ENCODE measurements around the gene XKR7.
A peak's percentile ranks its signal among the peaks of the same experiment; 100 is the strongest.

DNA sequence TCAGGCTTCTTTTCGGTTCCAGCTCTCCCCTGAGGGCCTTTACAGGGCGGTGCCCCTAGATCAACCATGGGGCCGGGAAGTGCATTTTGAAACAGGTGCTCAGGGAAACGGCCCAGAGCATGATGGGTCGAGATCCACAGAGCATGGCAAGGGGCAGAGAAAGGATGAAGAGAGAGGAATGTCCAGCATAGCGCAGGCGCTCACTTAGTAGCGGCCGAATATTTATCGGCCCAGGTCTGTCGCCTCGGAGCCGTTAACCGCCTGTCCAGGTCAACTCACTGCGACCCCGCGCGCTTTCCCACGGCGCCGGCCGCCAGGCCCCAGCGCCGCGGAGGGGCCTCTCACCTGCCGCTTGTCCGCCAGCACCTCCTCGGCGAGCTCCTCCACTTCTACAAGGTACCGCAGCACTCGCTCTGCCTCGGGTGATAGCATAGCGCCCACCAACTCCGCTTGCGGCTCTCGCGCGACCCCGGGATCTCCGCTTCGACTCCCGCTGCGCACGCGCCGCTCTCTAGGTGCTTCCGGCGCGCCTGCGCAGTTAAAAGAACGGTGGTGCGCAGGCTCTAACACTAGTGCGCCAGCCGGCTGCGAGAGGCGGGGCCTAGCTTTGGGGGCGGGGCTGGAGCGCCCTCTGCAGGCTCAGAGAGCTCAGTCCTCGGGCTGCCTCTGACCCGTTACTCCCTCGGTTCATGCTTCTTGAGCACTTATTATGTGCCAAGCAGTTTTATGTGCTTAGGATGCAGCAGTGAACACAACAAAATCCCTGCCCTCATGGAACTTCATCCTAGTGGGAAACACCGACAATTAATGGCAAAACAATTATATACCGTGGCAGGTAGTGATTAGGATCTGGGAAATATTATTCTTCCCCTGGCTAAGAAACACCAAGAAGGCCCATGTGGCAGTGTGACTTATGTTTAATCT lies 16.2 kb upstream of the XKR7 start, which contains the start of gene PDRG1:
- TF ChIP-seq, protein P1, sequence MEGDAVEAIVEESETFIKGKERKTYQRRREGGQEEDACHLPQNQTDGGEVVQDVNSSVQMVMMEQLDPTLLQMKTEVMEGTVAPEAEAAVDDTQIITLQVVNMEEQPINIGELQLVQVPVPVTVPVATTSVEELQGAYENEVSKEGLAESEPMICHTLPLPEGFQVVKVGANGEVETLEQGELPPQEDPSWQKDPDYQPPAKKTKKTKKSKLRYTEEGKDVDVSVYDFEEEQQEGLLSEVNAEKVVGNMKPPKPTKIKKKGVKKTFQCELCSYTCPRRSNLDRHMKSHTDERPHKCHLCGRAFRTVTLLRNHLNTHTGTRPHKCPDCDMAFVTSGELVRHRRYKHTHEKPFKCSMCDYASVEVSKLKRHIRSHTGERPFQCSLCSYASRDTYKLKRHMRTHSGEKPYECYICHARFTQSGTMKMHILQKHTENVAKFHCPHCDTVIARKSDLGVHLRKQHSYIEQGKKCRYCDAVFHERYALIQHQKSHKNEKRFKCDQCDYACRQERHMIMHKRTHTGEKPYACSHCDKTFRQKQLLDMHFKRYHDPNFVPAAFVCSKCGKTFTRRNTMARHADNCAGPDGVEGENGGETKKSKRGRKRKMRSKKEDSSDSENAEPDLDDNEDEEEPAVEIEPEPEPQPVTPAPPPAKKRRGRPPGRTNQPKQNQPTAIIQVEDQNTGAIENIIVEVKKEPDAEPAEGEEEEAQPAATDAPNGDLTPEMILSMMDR (IDR thresholded peaks at IDR 0.05 in 8 of 11, conservative IDR thresholded peaks at IDR 0.05 in 3 of 11) = peak; percentile 87 to 99 (median 97)
- TF ChIP-seq POLR2A (IDR thresholded peaks at IDR 0.05) (no peak), POLR2AphosphoS5 (IDR thresholded peaks at IDR 0.05) (peak; percentile 94 to 95 (median 95))

Data from spleen (tissue), 7 donors.